ENCODE data around the gene FHIT.

- TF ChIP-seq CTCF (conservative IDR thresholded peaks at IDR 0.05) (no peak), EZH2 (IDR thresholded peaks at IDR 0.05; ENCODE audit: low read depth) (no peak)
Measured at GRCh38 chr3:61061092-61061723, 190.0 kb downstream of the FHIT start.

Measured in PC-9 (cell line).